Hypothalamus (tissue), 51 donors: ENCODE data around the gene ZBTB25.

Source experiments
- DNase-seq, 51 donors: peaks; one replicate each; lab custom pipeline; 2025; lab: John Stamatoyannopoulos, UW

ZBTB25 gene

GRCh38 chr14:64407329-64407728 is 96.3 kb downstream of the ZBTB25 start:
- no peak for DNase-seq

GRCh38 chr14:64405295-64405694 is 98.3 kb downstream of the ZBTB25 start:
- DNase-seq: no peak

- no peak for DNase-seq
These were observed 101.7 kb downstream of the ZBTB25 start for GRCh38 chr14:64401949-64402348.

GRCh38 chr14:64400829-64401459 is 102.7 kb downstream of the ZBTB25 start:
- DNase-seq: peak in 3 of 51 donors; percentile 0 to 3 (median 2)
